Vagina (tissue), 2 donors: ENCODE measurements around the gene KCNG2. TPM values are rescaled to one million over a fixed set of nuclear protein-coding genes. Genes with fewer than 3 reads are reported as not detected.
"Not testable (repeated sequence)": the region's sequence is repeated elsewhere in the genome, so short reads cannot be mapped to it uniquely, and the experiment has no call there.

Experiments
- DNase-seq, 2 donors: peaks; one replicate each; pipeline ENCODE4 v3.0.0-alpha.2; 2017; ENCODE audit errors: extremely low spot score in 2 of 2
- H3K27ac ChIP-seq: fragments of 200-600 bp; sonication (generic); one replicate; pipeline ENCODE4 v1.5.1; 2019
- H3K27me3 ChIP-seq: fragments of 200-600 bp; sonication (generic); one replicate; pipeline ENCODE4 v1.5.1; 2019
- H3K36me3 ChIP-seq, 2 donors: fragments of 200-600 bp; sonication (generic); one replicate each; pipeline ENCODE4 v1.5.1; 2017 to 2019
- H3K4me1 ChIP-seq: fragments of 200-600 bp; sonication (generic); one replicate; pipeline ENCODE4 v1.5.1; 2019
- H3K4me3 ChIP-seq, 2 donors: fragments of 200-600 bp; sonication (generic); 1 replicate in 1 of 2; 2 replicates in 1 of 2; pipeline ENCODE4 v1.5.1; 2016 to 2019
- H3K9me3 ChIP-seq: fragments of 200-600 bp; sonication (generic); one replicate; pipeline ENCODE4 v1.5.1; 2019
- POLR2A ChIP-seq, 2 donors: fragments of 450-650 bp; IDR thresholded peaks; one replicate each; pipeline ENCODE4 v1.6.1; 2017; ENCODE audit warnings: antibody characterized with exemption in 2 of 2, mild to moderate bottlenecking in 2 of 2, moderate library complexity in 2 of 2
- POLR2AphosphoS5 ChIP-seq, 2 donors: sonication (generic); formaldehyde crosslinking; IDR thresholded peaks; one replicate each; pipeline ENCODE4 v1.9.0; 2017; ENCODE audit warnings: antibody characterized with exemption in 2 of 2, mild to moderate bottlenecking in 2 of 2, low read depth in 1 of 2; ENCODE audit not compliant: insufficient read depth in 1 of 2
- intact Hi-C: fragments of 100-400 bp; cut with DNase I; formaldehyde crosslinking; loops from one replicate; pipeline ENCODE4 v1.15.1; 2023
- total RNA-seq: library from RNA; depleted of rRNA; stranded (reverse); fragments of >200 nt; gene quantifications from one replicate; pipeline ENCODE4 v1.2.3, GENCODE V29; 2016
- TF ChIP-seq, protein P1 (sequence below), 3 experiments: fragments of 450-650 bp in 2 of 3; fragments of 200-600 bp in 1 of 3; sonication (generic) in 1 of 3; IDR thresholded peaks; one replicate each; pipeline ENCODE4 v1.5.1; 2017 to 2019; ENCODE audit warnings: antibody characterized with exemption in 3 of 3, mild to moderate bottlenecking in 2 of 3, moderate library complexity in 2 of 3

Gene KCNG2, protein sequence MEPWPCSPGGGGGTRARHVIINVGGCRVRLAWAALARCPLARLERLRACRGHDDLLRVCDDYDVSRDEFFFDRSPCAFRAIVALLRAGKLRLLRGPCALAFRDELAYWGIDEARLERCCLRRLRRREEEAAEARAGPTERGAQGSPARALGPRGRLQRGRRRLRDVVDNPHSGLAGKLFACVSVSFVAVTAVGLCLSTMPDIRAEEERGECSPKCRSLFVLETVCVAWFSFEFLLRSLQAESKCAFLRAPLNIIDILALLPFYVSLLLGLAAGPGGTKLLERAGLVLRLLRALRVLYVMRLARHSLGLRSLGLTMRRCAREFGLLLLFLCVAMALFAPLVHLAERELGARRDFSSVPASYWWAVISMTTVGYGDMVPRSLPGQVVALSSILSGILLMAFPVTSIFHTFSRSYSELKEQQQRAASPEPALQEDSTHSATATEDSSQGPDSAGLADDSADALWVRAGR
- not detected for total RNA-seq

DNA sequence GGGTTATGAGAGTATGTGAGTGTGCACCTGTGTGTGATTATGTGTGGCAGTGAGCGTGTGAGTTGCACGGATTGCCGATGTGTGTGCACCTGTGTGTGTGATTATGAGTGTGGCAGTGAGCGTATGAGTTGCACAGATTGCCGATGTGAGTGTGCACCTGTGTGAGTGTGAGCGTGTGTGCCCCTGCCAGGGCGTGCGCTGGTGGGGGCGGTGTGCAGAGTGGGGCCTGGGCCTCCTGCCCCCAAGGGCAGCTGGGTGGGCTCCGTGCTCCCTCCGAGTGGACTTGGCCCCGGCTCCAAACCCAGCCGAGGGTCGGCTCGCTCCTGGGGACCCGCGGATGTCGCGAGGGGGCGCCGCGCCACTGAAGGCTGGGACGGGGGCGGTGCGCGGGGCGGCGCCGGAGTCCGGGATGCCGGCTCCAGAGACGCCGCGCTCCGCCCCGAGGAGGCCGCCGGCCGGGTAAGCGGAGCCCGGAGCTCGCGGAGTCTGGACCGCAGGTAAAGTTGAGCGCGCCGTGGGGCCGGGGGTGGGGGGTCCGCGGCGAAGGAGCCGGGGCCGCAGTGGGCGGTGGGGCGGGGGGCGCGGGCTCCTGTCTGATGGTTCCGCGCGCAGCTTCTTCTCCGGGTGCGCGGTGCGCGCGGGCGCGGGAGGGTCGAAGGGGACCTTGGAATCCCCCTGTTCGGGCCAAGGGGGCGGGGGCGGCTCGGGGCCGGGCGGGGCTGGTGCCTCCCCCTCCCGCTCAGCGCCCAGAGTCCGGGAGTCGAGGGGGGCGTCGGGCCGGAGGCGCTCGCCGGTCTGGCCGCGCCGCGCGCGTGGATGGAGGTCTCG is at the start of gene KCNG2:
TSS of gene KCNG2 (plus strand) at position 421 of the 828 bp plus-strand sequence. CDS start 65,730 bp downstream, outside the sequence.
- intact Hi-C loops, result no loop called here
- no peak for DNase-seq
- TF ChIP-seq, protein P1, sequence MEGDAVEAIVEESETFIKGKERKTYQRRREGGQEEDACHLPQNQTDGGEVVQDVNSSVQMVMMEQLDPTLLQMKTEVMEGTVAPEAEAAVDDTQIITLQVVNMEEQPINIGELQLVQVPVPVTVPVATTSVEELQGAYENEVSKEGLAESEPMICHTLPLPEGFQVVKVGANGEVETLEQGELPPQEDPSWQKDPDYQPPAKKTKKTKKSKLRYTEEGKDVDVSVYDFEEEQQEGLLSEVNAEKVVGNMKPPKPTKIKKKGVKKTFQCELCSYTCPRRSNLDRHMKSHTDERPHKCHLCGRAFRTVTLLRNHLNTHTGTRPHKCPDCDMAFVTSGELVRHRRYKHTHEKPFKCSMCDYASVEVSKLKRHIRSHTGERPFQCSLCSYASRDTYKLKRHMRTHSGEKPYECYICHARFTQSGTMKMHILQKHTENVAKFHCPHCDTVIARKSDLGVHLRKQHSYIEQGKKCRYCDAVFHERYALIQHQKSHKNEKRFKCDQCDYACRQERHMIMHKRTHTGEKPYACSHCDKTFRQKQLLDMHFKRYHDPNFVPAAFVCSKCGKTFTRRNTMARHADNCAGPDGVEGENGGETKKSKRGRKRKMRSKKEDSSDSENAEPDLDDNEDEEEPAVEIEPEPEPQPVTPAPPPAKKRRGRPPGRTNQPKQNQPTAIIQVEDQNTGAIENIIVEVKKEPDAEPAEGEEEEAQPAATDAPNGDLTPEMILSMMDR (IDR thresholded peaks at IDR 0.05), result no peak
- TF ChIP-seq POLR2AphosphoS5 (IDR thresholded peaks at IDR 0.05; ENCODE audit: insufficient read depth in 1 of 2, low read depth in 1 of 2) (no peak), POLR2A (IDR thresholded peaks at IDR 0.05) (no peak)
- H3K27me3 ChIP-seq, result peaks cover 9% of the 10 kb centered on the region
- H3K4me3 ChIP-seq, result peak within 1 kb of the TSS; percentile 25 to 27
- no peaks in the 10 kb centered on the region for H3K36me3 ChIP-seq
- no peak within 1 kb of the TSS for H3K27ac ChIP-seq
- peaks cover 18% of the 10 kb centered on the region for H3K4me1 ChIP-seq
- no peaks in the 10 kb centered on the region for H3K9me3 ChIP-seq

DNA sequence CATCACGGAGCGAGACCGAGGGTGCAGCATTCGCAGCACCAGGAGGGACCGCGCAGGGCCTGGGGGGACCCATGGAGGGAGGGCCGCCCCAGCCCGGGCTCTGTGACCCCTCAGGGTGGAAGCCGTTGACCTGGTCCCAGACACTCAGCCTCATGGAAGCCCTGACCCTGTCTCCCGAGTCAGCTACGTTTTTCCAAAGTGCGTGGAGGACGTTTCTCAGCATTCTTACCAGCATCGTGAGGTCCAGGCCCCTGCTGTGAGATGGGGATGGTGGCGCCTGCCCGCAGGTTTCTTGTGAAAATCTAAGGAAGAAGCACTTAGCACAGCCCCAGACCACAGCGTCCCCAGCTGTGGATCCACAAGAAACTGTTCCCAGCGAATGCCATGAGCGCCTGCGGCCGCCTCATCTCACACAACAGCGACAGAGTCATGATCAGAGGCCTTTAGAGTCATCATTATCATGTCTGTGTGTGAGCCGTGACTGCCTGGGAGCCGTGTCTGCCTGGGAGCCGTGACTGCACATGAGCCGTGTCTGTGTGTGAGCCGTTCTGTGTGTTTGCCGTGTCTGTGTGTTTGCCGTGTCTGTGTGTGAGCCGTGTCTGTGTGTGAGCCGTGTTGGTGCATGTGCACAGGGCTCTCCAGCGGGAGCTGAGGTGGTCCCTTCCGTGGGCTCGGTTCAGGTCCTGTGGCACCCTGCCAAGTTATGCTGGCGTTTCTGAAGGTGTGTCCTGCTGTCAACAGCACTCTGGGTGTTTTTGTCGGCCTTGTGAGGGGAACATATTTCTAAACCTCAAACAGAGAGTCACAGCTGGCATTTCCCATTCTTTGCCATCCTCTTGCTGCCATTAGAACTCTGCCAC is 49.2 kb upstream of the KCNG2 start:
- no peaks in the 10 kb centered on the region for H3K4me1 ChIP-seq
- no peak overlapping the region for H3K27ac ChIP-seq
- no peak overlapping the region for H3K4me3 ChIP-seq
- intact Hi-C loops, result no loop called here
- H3K9me3 ChIP-seq, result no peaks in the 10 kb centered on the region
- H3K27me3 ChIP-seq, result no peaks in the 10 kb centered on the region
- TF ChIP-seq, protein P1 (IDR thresholded peaks at IDR 0.05), result no peak
- no peak for TF ChIP-seq POLR2AphosphoS5 (IDR thresholded peaks at IDR 0.05; ENCODE audit: insufficient read depth in 1 of 2, low read depth in 1 of 2)
- TF ChIP-seq POLR2A (IDR thresholded peaks at IDR 0.05), result no peak
- no peak for DNase-seq
- peaks cover 0 to 18% of the 10 kb centered on the region in 2 donors for H3K36me3 ChIP-seq

GRCh38 chr18:79749251-79750191 is 48.2 kb upstream of the KCNG2 start:
- intact Hi-C loops, result no loop called here
- Histone ChIP-seq H3K9me3 (no peaks in the 10 kb centered on the region), H3K4me3 (no peak overlapping the region), H3K36me3 (peaks cover 0 to 28% of the 10 kb centered on the region in 2 donors), H3K4me1 (no peaks in the 10 kb centered on the region), H3K27me3 (no peaks in the 10 kb centered on the region), H3K27ac (no peak overlapping the region)
- TF ChIP-seq POLR2A (IDR thresholded peaks at IDR 0.05) (no peak), POLR2AphosphoS5 (IDR thresholded peaks at IDR 0.05; ENCODE audit: insufficient read depth in 1 of 2, low read depth in 1 of 2) (no peak)
- TF ChIP-seq, protein P1 (IDR thresholded peaks at IDR 0.05), result no peak
- no peak for DNase-seq

GRCh38 chr18:79750980-79751571 is 46.7 kb upstream of the KCNG2 start:
- DNase-seq, result no peak
- TF ChIP-seq, protein P1 (IDR thresholded peaks at IDR 0.05), result no peak
- TF ChIP-seq POLR2A (IDR thresholded peaks at IDR 0.05) (no peak), POLR2AphosphoS5 (IDR thresholded peaks at IDR 0.05; ENCODE audit: insufficient read depth in 1 of 2, low read depth in 1 of 2) (no peak)
- Histone ChIP-seq H3K4me3 (no peak overlapping the region), H3K27me3 (no peaks in the 10 kb centered on the region), H3K9me3 (no peaks in the 10 kb centered on the region), H3K4me1 (no peaks in the 10 kb centered on the region), H3K27ac (no peak overlapping the region), H3K36me3 (peaks cover 0 to 43% of the 10 kb centered on the region in 2 donors)
- intact Hi-C loops, result no loop called here

GRCh38 chr18:79751918-79752578 is 45.7 kb upstream of the KCNG2 start:
- H3K4me3 ChIP-seq, intact Hi-C loops, H3K27me3 ChIP-seq, H3K27ac ChIP-seq, DNase-seq, H3K9me3 ChIP-seq, H3K4me1 ChIP-seq: not testable (repeated sequence)
- H3K36me3 ChIP-seq, result peaks cover 0 to 37% of the 10 kb centered on the region in 2 donors

- intact Hi-C loops, H3K9me3 ChIP-seq, H3K4me1 ChIP-seq, H3K27me3 ChIP-seq, H3K27ac ChIP-seq, DNase-seq, H3K4me3 ChIP-seq: not testable (repeated sequence)
- H3K36me3 ChIP-seq, result peaks cover 0 to 31% of the 10 kb centered on the region in 2 donors
Measured at GRCh38 chr18:79752946-79753345, 44.8 kb upstream of the KCNG2 start.
